ENCODE results near the gene ITGAV. TPM values are rescaled to one million over a fixed set of nuclear protein-coding genes. Genes with fewer than 3 reads are reported as not detected.

Gene ITGAV
- total RNA-seq, 4 donors from 2014 or later: 69.8 to 84.7 (median 78.8) TPM

DNA sequence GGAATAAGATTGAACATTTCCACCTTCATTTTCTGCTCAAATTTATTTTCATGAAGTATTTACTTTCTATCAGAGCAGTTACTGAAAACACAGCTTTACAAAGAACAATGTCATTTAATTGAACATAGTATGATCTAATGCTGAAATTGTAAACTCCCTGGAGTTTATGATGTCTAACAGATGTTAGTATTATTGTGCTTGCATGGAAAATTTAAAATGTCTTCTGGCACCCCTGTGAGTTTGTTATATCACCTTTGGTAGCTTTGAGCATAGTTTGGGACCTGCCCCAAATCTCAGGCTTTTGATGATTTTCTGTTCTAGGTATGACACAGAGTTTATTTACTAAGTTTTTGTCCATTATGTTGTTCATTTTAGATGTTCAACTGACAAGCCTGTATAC lies 132.1 kb downstream of the ITGAV start:
- no peak overlapping the region for H3K4me3 ChIP-seq (ENCODE audit: low read depth, poor library complexity, severe bottlenecking)
- TF ChIP-seq POLR2A (IDR thresholded peaks at IDR 0.05): no peak
- TF ChIP-seq, protein P1, sequence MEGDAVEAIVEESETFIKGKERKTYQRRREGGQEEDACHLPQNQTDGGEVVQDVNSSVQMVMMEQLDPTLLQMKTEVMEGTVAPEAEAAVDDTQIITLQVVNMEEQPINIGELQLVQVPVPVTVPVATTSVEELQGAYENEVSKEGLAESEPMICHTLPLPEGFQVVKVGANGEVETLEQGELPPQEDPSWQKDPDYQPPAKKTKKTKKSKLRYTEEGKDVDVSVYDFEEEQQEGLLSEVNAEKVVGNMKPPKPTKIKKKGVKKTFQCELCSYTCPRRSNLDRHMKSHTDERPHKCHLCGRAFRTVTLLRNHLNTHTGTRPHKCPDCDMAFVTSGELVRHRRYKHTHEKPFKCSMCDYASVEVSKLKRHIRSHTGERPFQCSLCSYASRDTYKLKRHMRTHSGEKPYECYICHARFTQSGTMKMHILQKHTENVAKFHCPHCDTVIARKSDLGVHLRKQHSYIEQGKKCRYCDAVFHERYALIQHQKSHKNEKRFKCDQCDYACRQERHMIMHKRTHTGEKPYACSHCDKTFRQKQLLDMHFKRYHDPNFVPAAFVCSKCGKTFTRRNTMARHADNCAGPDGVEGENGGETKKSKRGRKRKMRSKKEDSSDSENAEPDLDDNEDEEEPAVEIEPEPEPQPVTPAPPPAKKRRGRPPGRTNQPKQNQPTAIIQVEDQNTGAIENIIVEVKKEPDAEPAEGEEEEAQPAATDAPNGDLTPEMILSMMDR (IDR thresholded peaks at IDR 0.05): no peak
- DNase-seq (ENCODE audit: low spot score in 2 of 2): no peak
- intact Hi-C loops (cut with DNase I; ENCODE audit: low total_unique reads): no loop called here

DNA sequence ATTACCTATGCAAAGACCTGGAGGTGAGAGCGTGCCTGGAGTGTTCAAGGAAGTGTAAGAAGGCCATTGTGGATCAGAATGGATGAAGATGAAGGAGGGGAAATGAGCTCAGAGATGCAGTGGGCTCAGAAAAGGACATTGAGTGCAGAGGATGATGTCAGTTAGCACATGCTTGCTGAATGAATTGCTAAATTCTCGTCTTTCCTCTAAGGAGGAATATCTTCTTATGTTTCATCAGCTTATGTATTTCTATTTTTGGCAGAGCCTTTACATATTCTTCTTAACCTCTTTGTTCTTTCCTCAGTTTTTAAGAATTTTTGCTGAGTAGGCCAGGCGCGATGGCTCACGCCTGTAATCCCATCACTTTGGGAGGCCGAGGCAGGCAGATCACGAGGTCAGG lies 134.9 kb downstream of the ITGAV start:
- no peak for DNase-seq (ENCODE audit: low spot score in 2 of 2)
- TF ChIP-seq, protein P1 (IDR thresholded peaks at IDR 0.05): no peak
- TF ChIP-seq POLR2A (IDR thresholded peaks at IDR 0.05): no peak
- 90% methylated on average over 7 of the region's 7 CpGs for whole genome bisulfite sequencing, 2 donors
- no peak overlapping the region for H3K4me3 ChIP-seq (ENCODE audit: low read depth, poor library complexity, severe bottlenecking)
- intact Hi-C loops (cut with DNase I; ENCODE audit: low total_unique reads): no loop called here

GRCh38 chr2:186725783-186726182 lies 135.9 kb downstream of the ITGAV start:
- no peak overlapping the region for H3K4me3 ChIP-seq (ENCODE audit: low read depth, poor library complexity, severe bottlenecking)
- intact Hi-C loops (cut with DNase I; ENCODE audit: low total_unique reads): no loop called here
- WGBS, 2 donors: 94 to 98% methylated on average over 1 of the region's 1 CpG
- DNase-seq (ENCODE audit: low spot score in 2 of 2): no peak
- no peak for TF ChIP-seq POLR2A (IDR thresholded peaks at IDR 0.05)

GRCh38 chr2:186726938-186727337 lies 137.1 kb downstream of the ITGAV start:
- TF ChIP-seq, protein P1 (IDR thresholded peaks at IDR 0.05): no peak
- TF ChIP-seq POLR2A (IDR thresholded peaks at IDR 0.05): no peak
- intact Hi-C loops (cut with DNase I; ENCODE audit: low total_unique reads): no loop called here
- 85 to 92% methylated on average over 3 of the region's 3 CpGs for WGBS, 2 donors
- no peak for DNase-seq (ENCODE audit: low spot score in 2 of 2)
- no peak overlapping the region for H3K4me3 ChIP-seq (ENCODE audit: low read depth, poor library complexity, severe bottlenecking)

- intact Hi-C loops (cut with DNase I; ENCODE audit: low total_unique reads): no loop called here
- no peak for DNase-seq (ENCODE audit: low spot score in 2 of 2)
- WGBS, 2 donors: 92 to 96% methylated on average over 2 of the region's 2 CpGs
- H3K4me3 ChIP-seq (ENCODE audit: low read depth, poor library complexity, severe bottlenecking): no peak overlapping the region
- no peak for TF ChIP-seq POLR2A (IDR thresholded peaks at IDR 0.05)
- TF ChIP-seq, protein P1 (IDR thresholded peaks at IDR 0.05): no peak
Measured at GRCh38 chr2:186728631-186729030, 138.8 kb downstream of the ITGAV start.

Other genes starting within 250 kb of the ITGAV start
- 10 to 100 TPM; 43.5 to 77.8 (median 52.0) TPM for gene ZC3H15, start 103.8 kb upstream of the ITGAV start, total RNA-seq
- 1 to 10 TPM; 2.0 to 6.1 (median 4.3) TPM for gene FAM171B, start 104.0 kb downstream of the ITGAV start, total RNA-seq

Data from lower leg skin (tissue), 4 donors.